GM19467 (cell line): ENCODE results near the gene ZBTB5.

Experiments used
- ATAC-seq: cut with Tn5 transposase; IDR thresholded peaks from one replicate; pipeline ENCODE4 v1.9.1; 2021; ENCODE audit warnings: mild to moderate bottlenecking, moderate library complexity; ENCODE audit not compliant: unreplicated experiment

ZBTB5 gene

GRCh38 chr9:37453827-37454226, 11.4 kb downstream of the ZBTB5 start:
- no peak for ATAC-seq

- ATAC-seq: no peak
These were observed 12.6 kb downstream of the ZBTB5 start for GRCh38 chr9:37452611-37453010.

- ATAC-seq: no peak
These were observed 13.6 kb downstream of the ZBTB5 start for GRCh38 chr9:37451628-37452027.

- ATAC-seq: no peak
These were observed 15.2 kb downstream of the ZBTB5 start for GRCh38 chr9:37449862-37450632.

- ATAC-seq: no peak
These were observed 18.1 kb downstream of the ZBTB5 start for GRCh38 chr9:37447111-37447510.

- ATAC-seq: no peak
These were observed 18.8 kb downstream of the ZBTB5 start for GRCh38 chr9:37446401-37446800.

- ATAC-seq: no peak
These were observed 19.4 kb downstream of the ZBTB5 start for GRCh38 chr9:37445832-37446231.

GRCh38 chr9:37444890-37445289, 20.4 kb downstream of the ZBTB5 start:
- ATAC-seq: no peak

GRCh38 chr9:37443566-37443965, 21.7 kb downstream of the ZBTB5 start:
- no peak for ATAC-seq

- no peak for ATAC-seq
These were observed 22.7 kb downstream of the ZBTB5 start for GRCh38 chr9:37442556-37442955.

- no peak for ATAC-seq
These were observed 23.4 kb downstream of the ZBTB5 start for GRCh38 chr9:37441776-37442370.

- no peak for ATAC-seq
These were observed 26.9 kb downstream of the ZBTB5 start for GRCh38 chr9:37438359-37438758.

GRCh38 chr9:37437621-37438020, 27.6 kb downstream of the ZBTB5 start:
- no peak for ATAC-seq

- no peak for ATAC-seq
These were observed 28.2 kb downstream of the ZBTB5 start for GRCh38 chr9:37437010-37437409.

GRCh38 chr9:37436540-37436939, 28.7 kb downstream of the ZBTB5 start:
- no peak for ATAC-seq

- ATAC-seq: no peak
These were observed 31.3 kb downstream of the ZBTB5 start for GRCh38 chr9:37433867-37434371.

- no peak for ATAC-seq
These were observed 33.2 kb downstream of the ZBTB5 start for GRCh38 chr9:37432020-37432419.

GRCh38 chr9:37430841-37431597, 34.2 kb downstream of the ZBTB5 start:
- ATAC-seq: no peak

- ATAC-seq: no peak
These were observed 35.6 kb downstream of the ZBTB5 start for GRCh38 chr9:37429441-37430285.

GRCh38 chr9:37428345-37428744, 36.9 kb downstream of the ZBTB5 start:
- ATAC-seq: no peak

GRCh38 chr9:37426846-37427245, 38.4 kb downstream of the ZBTB5 start:
- no peak for ATAC-seq
